Fibroblast of the aortic adventitia (primary cell): ENCODE results near the gene ICE2. TPM values are rescaled to one million over a fixed set of nuclear protein-coding genes. Genes with fewer than 3 reads are reported as not detected.

Source experiments
- DNase-seq: peaks from one replicate; pipeline ENCODE4 v3.0.0-alpha.2; 2010; ENCODE audit warnings: low read depth
- H3K4me3 ChIP-seq: 2 replicates; pipeline ENCODE4 v1.5.1; 2011; ENCODE audit warnings: low read depth, mild to moderate bottlenecking, control low read depth, low read length, moderate library complexity
- total RNA-seq: library from RNA; depleted of rRNA; stranded (reverse); fragments of >200 nt; gene quantifications from 2 replicates; pipeline ENCODE4 v1.2.3, GENCODE V29; 2012; ENCODE audit warnings: low replicate concordance
- TF ChIP-seq, protein P1 (sequence below): IDR thresholded peaks from 2 replicates; pipeline ENCODE4 v1.5.1; 2011; ENCODE audit warnings: mild to moderate bottlenecking, low read length, control low read depth, inconsistent platforms; ENCODE audit not compliant: insufficient read depth

The ICE2 gene
- total RNA-seq, 1 donor = 37.0 TPM

DNA sequence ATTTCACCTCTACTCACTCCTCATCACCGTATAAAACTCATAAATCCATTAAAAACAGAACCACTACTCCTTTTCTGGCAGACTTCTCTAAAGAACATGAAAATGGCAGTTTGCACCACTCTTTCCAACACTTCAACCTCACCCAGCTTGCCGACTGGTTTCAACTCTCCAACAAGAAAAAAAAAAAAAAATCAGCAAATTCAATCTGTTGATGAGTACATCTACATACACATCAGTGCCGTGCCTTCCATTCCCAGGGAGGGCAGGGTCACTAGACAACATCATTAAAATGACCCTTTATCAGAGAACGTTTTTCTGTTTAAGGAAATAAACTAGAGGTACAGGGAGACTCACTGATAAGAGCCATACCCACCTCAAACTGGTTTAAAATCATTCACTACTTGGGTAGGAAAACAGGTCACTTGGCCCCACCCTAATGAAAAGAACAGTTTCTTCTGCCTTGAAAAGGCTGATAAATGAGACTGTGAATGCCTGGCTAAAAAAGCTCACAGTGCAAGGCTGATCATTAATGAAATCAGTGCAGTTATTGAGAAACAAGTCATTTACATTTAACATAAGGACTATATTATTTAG is 87.1 kb downstream of the ICE2 start:
- H3K4me3 ChIP-seq = peak overlapping the region; percentile 54
- DNase-seq = peak; percentile 35
- TF ChIP-seq, protein P1, sequence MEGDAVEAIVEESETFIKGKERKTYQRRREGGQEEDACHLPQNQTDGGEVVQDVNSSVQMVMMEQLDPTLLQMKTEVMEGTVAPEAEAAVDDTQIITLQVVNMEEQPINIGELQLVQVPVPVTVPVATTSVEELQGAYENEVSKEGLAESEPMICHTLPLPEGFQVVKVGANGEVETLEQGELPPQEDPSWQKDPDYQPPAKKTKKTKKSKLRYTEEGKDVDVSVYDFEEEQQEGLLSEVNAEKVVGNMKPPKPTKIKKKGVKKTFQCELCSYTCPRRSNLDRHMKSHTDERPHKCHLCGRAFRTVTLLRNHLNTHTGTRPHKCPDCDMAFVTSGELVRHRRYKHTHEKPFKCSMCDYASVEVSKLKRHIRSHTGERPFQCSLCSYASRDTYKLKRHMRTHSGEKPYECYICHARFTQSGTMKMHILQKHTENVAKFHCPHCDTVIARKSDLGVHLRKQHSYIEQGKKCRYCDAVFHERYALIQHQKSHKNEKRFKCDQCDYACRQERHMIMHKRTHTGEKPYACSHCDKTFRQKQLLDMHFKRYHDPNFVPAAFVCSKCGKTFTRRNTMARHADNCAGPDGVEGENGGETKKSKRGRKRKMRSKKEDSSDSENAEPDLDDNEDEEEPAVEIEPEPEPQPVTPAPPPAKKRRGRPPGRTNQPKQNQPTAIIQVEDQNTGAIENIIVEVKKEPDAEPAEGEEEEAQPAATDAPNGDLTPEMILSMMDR = no peak

DNA sequence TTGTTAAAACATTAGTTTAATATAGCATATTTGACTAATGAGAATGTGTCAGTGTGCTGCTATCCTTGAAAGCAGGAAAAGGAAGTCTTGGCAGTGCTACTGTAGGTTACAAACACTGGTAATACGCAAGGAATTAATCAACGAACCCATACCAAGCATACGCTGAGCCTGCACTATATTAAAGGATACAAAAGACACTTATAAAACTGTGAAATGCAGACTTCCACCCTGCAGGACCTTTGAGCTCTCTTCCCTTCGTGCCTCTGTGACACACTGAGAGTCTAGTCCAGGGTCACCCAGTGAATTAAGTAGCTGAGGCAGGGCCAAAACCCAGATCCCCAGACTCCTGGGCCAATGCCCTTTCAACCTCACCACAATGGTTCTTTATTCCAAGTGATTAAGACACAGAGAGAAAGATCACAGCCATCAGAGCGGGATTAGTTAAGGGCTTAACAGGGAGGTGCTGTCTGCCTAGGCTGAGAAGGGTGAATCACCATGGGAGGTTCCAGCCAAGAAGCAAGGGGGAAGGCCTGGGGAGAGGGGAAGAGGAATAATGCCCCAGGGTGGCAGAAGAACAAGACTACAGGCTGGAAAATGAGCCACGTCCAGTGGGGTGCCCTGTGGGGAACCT is 88.0 kb downstream of the ICE2 start:
- peak overlapping the region; percentile 64 for H3K4me3 ChIP-seq
- TF ChIP-seq, protein P1 = peak; percentile 20
- peak; percentile 91 for DNase-seq

DNA sequence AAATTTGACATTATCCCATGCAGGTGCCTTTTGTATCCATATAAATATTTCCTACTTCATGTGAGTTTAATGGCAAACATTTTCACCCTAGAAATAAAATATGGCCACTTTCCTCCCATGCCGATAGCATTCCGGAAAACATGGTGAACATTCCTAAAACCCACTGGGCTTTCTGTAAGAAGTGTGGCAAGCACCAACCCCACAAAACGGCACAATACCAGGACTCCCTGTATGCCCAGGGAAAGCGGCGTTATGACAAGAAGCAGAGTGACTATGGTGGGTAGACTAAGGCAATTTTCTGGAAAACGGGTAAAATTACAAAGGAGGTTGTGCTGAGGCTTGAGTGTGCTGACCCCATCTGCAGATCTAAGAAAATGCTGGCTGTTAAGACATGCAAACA is 88.7 kb downstream of the ICE2 start:
- peak; percentile 32 for DNase-seq
- TF ChIP-seq, protein P1 = no peak
- H3K4me3 ChIP-seq = peak overlapping the region; percentile 64

DNA sequence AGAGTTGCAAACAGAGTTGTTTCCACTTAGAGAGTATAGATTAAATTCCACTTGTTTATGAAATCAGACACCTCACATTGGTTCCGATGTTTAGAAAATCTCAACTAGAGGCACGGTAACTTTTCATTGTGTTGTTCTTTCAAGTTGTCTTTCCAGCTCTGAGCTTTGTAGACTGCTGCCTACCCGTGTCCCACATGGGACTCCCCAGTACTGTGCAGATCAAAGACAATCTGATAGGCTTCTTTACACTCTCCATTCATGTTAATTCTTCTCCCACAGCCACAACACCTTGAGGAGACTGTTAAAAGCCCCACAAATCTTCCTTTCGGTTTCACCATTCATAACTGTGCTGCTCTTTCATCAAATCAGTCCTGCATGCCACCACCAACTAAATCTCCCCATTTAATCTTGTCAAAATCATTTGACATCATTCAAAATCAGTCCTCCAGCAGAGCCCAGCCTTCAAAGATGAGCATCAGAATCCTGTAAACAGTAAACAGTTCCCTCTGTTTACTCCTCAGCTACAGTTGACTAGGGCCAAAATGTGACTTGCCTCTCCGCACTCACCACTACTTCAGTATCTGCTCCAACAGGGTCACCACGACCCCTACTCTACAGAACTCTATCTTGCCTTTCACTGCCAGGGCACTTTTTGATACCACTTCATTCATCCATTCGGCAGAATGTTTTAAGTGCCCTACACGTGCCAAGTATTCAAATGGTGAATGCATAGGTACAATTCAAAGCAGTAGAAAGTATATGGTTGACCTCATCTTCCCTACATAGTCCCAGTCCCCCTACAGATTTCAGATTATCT is 89.5 kb downstream of the ICE2 start:
- peak; percentile 35 for DNase-seq
- peak overlapping the region; percentile 64 for H3K4me3 ChIP-seq
- TF ChIP-seq, protein P1 = no peak

DNA sequence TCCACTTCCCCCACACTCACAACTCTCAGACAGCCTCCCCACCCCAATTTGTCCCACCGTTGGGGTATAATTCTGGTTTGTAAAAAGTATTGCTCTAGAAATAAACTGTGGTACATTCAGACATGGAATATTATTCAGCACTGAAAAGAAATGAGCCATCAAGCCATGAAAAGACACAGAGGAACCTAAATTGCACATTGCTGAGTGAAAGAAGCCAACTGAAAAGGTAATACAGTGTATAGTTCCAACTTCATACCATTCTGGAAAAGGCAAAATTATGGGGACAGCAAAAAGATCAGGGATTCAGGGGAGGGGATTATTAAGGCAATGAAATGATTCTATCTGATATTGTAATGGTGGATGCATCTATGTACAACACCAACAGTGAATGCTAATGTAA is 91.6 kb downstream of the ICE2 start:
- no peak for DNase-seq
- H3K4me3 ChIP-seq = no peak overlapping the region
- TF ChIP-seq, protein P1 = no peak

DNA sequence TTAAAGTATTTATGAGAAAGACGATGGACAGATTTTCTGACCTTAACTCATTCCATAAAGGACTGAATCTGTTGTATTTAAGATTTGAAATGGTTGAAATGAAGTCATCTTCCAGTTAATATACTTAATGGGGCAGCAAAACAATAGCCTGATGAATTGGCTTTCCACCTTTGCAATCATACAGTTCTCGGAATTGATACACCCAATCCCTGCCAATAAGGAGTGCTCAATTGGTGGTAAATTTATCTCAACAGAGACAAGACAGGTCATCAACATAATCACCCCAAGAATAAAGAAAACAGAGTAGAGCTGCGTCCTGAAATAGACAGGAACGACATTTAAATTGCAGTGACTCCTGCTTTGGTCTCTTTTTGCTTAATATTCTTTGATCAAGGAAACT is 92.3 kb downstream of the ICE2 start:
- TF ChIP-seq, protein P1 = no peak
- DNase-seq = peak; percentile 10
- H3K4me3 ChIP-seq = peak overlapping the region; percentile 7
